HG03196 (cell line): Measurements from ENCODE around the gene RERE.

Source experiments
- ATAC-seq: cut with Tn5 transposase; IDR thresholded peaks from one replicate; pipeline ENCODE4 v1.9.1; 2021; ENCODE audit not compliant: unreplicated experiment

Gene RERE

GRCh38 chr1:8671306-8671917 lies 146.0 kb downstream of the RERE start:
- no peak for ATAC-seq

DNA sequence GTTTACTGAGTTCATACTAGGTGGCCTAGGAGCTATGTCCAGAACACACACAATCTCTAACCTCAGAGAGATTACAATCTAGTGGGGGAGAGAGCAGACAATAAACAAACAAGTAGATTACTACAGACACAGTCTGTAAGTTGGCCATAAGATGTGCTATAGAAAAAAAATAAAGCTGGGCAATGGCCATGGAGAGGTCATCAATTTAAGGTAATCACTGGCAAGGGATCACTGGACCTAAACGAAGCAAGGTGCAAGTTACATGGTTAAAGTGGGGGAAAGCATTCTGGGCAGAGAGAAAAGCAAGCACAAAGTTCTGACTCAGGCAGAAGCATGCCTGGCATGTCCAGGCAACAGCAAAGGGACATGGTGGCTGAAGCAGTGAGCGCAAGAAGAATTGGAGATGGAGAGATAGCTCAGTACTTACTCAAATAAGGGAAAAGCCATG lies 147.0 kb downstream of the RERE start:
- ATAC-seq = no peak

GRCh38 chr1:8669606-8670335 lies 147.7 kb downstream of the RERE start:
- ATAC-seq = no peak

DNA sequence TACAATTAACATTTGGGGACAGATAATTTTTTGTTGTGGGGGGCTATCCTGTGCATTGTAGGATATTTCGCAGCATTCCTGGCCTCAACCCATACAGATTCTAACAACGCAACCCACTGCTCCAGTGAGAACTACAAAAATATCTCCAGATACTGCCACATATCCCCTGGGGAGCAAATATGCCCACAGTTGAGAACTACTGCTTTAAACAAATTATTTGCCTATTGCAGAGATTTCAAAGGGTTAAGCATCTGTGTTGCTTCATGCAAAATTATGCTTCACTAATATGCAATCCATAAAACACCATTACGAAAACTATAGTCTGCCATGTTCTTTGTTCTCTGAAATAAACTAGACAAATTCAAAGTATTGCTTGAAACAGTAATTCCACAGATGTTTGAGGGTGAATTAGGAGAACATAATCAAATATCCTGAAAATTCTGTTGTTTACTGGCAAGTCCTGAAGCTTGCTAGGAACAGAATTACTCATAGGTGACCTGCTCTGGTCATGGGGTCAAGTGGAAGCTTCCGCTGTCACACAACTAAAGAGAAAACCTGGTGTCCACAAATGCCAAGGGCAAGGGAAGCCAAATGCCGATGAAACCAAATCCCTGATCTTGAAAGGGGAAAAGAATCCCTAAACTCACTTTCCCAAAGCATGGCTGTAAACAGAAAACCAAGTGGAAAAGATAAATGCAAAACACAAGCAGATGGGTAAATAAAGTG lies 149.4 kb downstream of the RERE start:
- ATAC-seq = no peak

GRCh38 chr1:8666389-8667167 lies 150.9 kb downstream of the RERE start:
- ATAC-seq = no peak

DNA sequence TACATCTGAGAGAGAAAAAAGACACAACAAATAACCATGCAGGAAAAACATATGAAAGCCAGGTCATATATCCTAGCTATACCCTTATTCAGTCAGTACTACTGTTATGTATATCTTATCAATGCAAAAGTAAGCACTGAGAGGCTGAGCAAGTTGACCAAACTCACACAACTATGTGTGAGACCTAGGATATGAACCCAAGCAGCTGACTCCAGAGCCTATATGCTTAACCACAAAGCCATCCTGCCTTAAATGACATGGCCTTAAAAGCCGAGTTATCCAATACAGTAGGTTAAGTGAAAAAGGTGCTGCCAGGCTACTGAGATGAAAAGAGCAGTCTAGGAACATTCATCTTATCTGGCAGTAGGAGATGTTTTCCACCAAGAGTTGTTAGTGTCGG lies 151.6 kb downstream of the RERE start:
- ATAC-seq = no peak

DNA sequence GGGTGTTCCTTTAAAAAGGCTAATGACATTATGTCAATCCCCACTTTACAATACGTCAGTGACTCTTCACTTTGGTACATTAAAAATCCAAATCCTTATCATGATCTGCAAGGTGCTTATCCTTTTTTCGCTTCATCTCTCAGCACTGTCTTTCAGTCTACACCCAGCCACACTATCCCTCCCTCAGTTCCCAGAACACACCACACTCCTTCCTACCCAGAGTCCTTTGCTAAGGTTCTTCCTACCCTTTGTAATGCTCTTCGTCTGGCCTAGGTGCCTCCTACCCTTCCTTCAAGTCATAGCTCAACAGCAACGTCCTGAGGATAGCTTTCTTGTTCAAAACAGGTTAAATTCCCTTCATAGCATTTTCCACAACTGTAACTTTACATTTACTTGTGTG lies 152.6 kb downstream of the RERE start:
- ATAC-seq = no peak

DNA sequence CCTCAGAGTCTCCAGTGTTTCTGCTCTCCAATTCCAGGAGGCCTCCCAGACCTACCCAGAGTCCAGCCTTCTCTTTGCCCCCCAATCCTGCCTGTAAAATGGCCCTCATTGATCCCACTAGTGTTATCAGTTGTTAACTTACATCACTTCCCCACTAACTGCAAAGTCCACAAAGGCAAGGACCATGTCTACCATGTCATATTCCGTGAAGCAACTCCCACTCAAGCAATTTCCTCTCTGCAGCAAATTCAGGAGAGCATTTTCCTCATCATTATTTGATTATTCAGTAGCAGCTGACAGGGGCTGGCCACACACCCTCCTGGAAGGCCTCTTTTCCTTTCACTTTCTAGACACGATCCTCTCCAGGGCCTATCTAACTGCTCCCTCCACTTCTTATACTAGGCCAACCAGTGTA lies 153.5 kb downstream of the RERE start:
- ATAC-seq = peak; percentile 43

DNA sequence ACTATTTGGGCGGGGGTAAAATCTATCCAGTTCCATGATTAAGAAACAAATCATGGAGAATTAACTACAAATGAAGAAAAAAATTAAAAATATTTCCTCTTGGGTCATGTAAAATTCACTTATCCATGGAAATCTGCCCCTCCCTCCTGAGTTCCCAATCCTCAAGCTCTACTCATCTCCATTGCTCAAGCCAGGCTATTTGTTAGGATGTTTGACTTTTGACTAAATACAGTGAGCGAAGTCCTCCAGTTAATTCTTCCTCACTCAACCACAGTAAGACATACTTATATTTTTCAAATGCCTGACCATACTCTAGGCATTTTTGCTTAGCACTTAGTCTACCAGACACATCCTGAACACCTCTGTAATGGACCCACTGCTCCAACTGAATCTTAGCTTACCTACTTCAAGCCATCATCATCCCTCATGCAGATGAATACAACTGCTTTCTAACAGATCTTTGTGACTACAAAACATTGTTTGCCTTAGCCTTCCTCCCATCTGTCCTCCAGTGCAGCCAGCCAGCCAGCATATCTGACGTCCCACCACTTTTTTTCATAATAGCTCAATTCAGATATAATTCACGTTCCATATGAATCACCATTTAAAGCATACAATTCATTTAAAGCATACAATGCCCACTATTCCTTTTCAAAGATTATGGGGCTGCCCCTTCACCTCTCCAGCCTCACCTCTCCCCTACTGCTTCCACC lies 154.2 kb downstream of the RERE start:
- no peak for ATAC-seq

DNA sequence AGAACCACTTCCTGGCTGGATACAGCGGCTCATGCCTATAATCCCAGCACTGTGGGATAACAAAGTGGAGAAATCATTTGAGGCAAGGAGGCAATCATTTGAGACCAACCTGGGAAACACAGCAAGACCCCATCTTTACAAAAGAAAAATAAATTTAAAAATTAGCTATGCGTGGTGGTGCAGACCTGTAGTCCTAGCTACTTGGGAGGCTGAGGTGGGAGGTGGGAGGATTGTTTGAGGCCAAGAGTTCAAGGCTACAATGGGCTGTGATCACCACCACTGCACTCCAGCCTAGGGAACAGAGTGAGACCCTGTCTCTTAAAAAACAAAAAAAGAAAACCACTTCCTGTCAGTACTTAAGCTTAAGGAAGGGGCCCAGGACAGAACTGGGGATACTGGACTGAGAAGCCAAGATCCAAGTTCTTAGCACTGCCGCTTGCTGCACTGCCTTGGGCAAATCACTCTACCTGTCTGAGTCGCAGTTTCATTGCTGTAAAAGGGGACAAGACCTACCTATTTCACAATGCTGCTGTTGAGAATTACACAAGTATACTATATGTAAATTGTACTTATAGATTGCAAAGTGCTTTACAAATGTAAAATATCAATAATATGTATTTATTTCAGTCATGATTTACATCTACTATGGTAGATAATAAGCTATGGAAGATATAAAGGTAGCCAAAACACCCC lies 154.9 kb downstream of the RERE start:
- ATAC-seq = no peak

- peak; percentile 42 for ATAC-seq
Observed at GRCh38 chr1:8661185-8662110, 156.0 kb downstream of the RERE start.

- no peak for ATAC-seq
Observed at GRCh38 chr1:8660411-8660828, 157.0 kb downstream of the RERE start.

- ATAC-seq = no peak
Observed at GRCh38 chr1:8659593-8659992, 157.8 kb downstream of the RERE start.

DNA sequence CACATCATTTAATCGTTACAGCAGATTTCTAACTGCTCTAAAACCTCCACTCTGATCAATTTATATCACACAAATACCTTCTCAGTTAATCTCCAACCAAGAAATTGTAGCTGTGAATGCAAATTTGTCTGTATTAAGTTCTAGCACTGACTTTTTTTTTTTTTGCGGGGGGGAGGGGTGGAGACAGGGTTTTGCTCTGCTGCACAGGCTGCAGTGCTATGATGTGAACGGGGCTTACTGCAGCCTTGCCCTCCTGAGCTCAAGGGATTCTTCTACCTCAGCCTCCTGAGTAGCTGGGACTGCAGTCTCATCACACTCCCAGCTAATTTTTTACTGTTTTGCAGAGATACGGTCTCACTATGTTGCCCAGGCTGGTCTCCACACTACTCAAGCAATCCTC lies 163.6 kb downstream of the RERE start:
- ATAC-seq = no peak

DNA sequence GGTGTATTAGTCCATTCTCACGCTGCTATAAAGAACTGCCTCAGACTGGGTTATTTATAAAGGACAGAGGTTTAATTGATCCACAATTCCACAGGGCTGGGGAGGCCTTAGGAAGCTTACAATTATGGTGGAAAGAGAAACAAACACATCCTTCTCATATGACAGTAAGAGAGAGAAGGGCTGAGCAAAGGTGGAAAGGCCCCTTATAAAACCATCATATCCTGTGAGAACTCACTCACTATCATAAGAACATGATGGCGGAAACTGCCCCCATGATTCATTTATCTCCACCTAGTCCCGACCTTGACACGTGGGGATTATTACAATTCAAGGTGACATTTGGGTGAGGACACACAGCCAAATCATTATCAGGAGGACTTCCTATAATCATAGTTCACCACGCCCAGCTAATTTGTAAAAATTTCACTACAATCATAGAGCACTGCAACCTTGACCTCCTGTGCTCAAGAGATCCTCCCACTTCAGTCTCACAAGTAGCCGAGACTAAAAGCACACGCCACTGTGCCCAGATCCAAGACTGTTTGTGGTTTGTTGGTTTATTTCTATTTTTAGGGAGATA lies 164.9 kb downstream of the RERE start:
- ATAC-seq = no peak

- ATAC-seq = no peak
Observed at GRCh38 chr1:8651962-8652361, 165.5 kb downstream of the RERE start.

GRCh38 chr1:8651236-8651890 lies 166.1 kb downstream of the RERE start:
- ATAC-seq = no peak

- no peak for ATAC-seq
Observed at GRCh38 chr1:8649875-8650274, 167.6 kb downstream of the RERE start.
